Bronchial epithelial cell (primary cell): ENCODE data around the gene CDR2L. TPM values are rescaled to one million over a fixed set of nuclear protein-coding genes. Genes with fewer than 3 reads are reported as not detected.
"Not testable (repeated sequence)": the region's sequence is repeated elsewhere in the genome, so short reads cannot be mapped to it uniquely, and the experiment has no call there.

Experiments used
- DNase-seq: peaks from one replicate; pipeline ENCODE4 v3.0.0-alpha.2; 2010; ENCODE audit warnings: low read depth
- FAIRE-seq: peaks from 2 replicates; lab custom pipeline; 2011; peaks lifted over from hg19 to GRCh38; lab: Jason Lieb, UNC
- H3K27me3 ChIP-seq: 2 replicates; pipeline ENCODE4 v1.5.1; 2011; ENCODE audit warnings: low read length; ENCODE audit not compliant: control insufficient read depth, insufficient read depth
- H3K36me3 ChIP-seq: 2 replicates; pipeline ENCODE4 v1.5.1; 2011; ENCODE audit warnings: low read length; ENCODE audit not compliant: control insufficient read depth, insufficient read depth
- H3K4me3 ChIP-seq: 2 replicates; pipeline ENCODE4 v1.5.1; 2011; ENCODE audit warnings: mild to moderate bottlenecking, low read depth, low read length, control low read depth
- CTCF ChIP-seq: IDR thresholded peaks from 2 replicates; pipeline ENCODE4 v1.5.1; 2011; ENCODE audit warnings: mild to moderate bottlenecking, moderate library complexity, low read length, control low read depth, inconsistent platforms; ENCODE audit not compliant: insufficient read depth, severe bottlenecking
- total RNA-seq: library from RNA; depleted of rRNA; stranded (reverse); fragments of >200 nt; gene quantifications from 2 replicates; pipeline ENCODE4 v1.2.1, GENCODE V29; 2014

CDR2L gene
- total RNA-seq, 1 donor from 2014 or later, result 6.1 TPM

GRCh38 chr17:75001915-75002843 is 14.7 kb downstream of the CDR2L start:
- Histone ChIP-seq H3K27me3 (no peaks in the 10 kb centered on the region), H3K36me3 (peaks cover 11% of the 10 kb centered on the region), H3K4me3 (no peak overlapping the region)
- no peak for TF ChIP-seq CTCF
- FAIRE-seq (no peak), DNase-seq (no peak)

GRCh38 chr17:75003070-75003956 is 15.9 kb downstream of the CDR2L start:
- Histone ChIP-seq H3K27me3 (no peaks in the 10 kb centered on the region), H3K4me3 (no peak overlapping the region), H3K36me3 (peaks cover 11% of the 10 kb centered on the region)
- no peak for DNase-seq
- no peak for FAIRE-seq
- no peak for TF ChIP-seq CTCF

- FAIRE-seq (no peak), DNase-seq (no peak)
- no peak overlapping the region for H3K4me3 ChIP-seq
- H3K36me3 ChIP-seq, result peaks cover 11% of the 10 kb centered on the region
- H3K27me3 ChIP-seq, result no peaks in the 10 kb centered on the region
- no peak for TF ChIP-seq CTCF
Observed at GRCh38 chr17:75003957-75004355, 16.5 kb downstream of the CDR2L start.

- Histone ChIP-seq H3K27me3 (no peaks in the 10 kb centered on the region), H3K4me3 (no peak overlapping the region), H3K36me3 (peaks cover 11% of the 10 kb centered on the region)
- no peak for TF ChIP-seq CTCF
- DNase-seq, result no peak
- FAIRE-seq, result no peak
Observed at GRCh38 chr17:75004371-75004770, 16.9 kb downstream of the CDR2L start.

- DNase-seq, result no peak
- Histone ChIP-seq H3K36me3 (peaks cover 11% of the 10 kb centered on the region), H3K27me3 (no peaks in the 10 kb centered on the region), H3K4me3 (no peak overlapping the region)
- no peak for TF ChIP-seq CTCF
- no peak for FAIRE-seq
Observed at GRCh38 chr17:75005291-75005690, 17.9 kb downstream of the CDR2L start.

GRCh38 chr17:75006084-75006483 is 18.7 kb downstream of the CDR2L start:
- peaks cover 11% of the 10 kb centered on the region for H3K36me3 ChIP-seq
- not testable (repeated sequence) for FAIRE-seq, DNase-seq, H3K4me3 ChIP-seq, H3K27me3 ChIP-seq
